ENCODE results near the gene UBE2H.

UBE2H gene

GRCh38 chr7:129784437-129784782, 168.3 kb downstream of the UBE2H start:
- DNase-seq, result no peak

- no peak for DNase-seq
Observed at GRCh38 chr7:129783584-129783919, 169.2 kb downstream of the UBE2H start.

- no peak for DNase-seq
Observed at GRCh38 chr7:129782818-129783583, 169.8 kb downstream of the UBE2H start.

DNA sequence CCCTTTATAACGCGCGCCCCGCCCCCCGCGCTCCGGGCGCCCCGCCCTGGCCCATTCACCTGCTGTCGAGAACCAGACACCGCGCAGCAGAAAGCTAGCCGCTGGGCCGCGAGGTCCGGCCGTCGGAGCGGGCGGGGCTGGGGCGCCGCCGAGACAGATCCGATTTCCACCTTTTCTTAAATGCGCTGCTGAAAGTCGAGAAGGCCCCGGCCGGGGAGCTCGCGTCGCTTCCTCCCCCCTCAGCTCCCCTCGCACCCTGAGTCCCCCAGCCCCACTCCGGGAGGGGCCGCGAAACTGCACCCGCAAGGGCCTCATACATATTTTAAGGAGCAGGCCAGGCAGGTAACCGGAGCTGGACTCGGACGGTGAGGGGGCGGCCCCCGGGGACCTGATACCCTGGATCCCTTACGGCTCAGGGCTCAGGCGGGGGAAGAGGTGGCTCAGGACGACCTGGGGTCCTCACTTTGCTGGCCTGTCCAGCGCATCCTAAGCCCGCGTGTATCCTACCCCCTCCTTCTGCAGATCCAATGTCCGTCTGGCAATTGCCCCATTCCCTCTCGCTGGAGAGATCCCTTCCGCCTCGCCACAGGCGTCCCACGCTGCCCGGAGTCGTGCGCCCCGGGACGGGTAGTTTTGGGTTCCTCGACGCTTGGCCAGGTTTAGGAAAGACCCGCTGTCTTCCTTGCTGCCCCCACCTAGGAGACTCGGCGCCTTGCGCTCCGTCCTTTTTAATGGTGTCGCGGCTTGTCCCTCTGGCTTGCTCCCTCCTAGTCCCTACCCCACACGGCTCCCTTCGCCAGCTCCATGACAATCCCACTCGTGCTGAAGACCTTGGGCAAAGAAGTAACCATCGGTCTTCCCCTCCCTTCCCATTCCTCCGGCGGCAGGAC, 170.6 kb downstream of the UBE2H start:
- no peak for DNase-seq

DNA sequence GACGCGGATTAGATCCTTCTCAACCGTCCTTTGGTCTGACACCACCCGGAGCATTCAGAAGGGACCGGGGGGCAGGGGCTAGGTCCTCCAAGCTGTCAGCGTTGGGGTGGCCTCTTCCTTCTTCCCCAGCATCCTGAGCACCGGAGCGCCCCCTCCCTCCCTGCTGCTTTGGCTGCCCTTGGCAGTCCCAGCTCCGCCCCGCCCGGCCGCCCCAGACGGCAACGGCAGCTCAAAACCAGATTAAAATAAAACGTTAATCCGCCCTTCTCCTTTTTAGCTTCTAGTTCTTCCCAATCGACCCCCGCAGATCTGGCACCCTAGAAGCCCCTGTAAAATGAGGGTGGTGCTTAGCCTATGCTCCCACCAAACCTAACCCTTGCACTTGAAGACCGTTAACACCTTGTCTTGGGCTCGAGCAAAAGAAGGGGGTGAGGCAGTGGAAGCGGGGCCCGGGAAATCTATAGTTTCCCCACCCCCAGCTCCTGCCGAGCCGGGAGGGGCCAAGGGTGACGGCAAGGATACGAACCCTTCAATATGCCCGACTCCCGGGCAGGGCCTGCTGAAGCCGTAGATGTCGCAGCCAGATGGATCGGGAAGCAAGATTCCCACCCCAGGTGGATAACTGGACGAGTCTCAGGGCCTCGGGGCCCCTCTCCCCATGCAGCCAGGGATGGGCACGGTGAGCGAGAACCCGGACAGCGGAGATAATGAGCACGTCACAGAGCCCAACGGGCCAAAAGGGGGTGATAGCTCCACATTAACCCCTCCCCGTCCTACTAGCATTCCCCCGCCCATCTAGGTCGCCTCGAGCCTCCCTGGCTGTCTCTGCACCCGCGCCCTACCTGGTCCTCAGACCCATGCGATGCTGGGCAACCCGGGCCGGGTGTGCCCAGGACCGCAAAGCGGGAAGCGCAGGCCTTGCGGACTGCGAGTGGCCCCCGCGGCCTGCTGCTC, 171.5 kb downstream of the UBE2H start:
- no peak for DNase-seq
